Effector memory CD4-positive, alpha-beta T cell (primary cell): ENCODE data around the gene LARGE1.

Source experiments
- DNase-seq, 3 donors: peaks; one replicate each; pipeline ENCODE4 v3.0.0-alpha.2; 2020
- H3K27ac ChIP-seq: 2 replicates; pipeline ENCODE4 v1.7.0; 2013; ENCODE audit warnings: mild to moderate bottlenecking, low read length, moderate library complexity; ENCODE audit not compliant: insufficient read depth, poor library complexity, severe bottlenecking
- H3K27me3 ChIP-seq: replicated peaks from 2 replicates; pipeline ENCODE4 v1.7.0; 2013; ENCODE audit warnings: mild to moderate bottlenecking, low read length; ENCODE audit not compliant: insufficient read depth, control insufficient read depth, poor library complexity, severe bottlenecking
- H3K36me3 ChIP-seq: 2 replicates; pipeline ENCODE4 v1.7.0; 2013; ENCODE audit warnings: mild to moderate bottlenecking, low read length, moderate library complexity; ENCODE audit not compliant: control insufficient read depth, insufficient read depth
- H3K4me1 ChIP-seq: 2 replicates; pipeline ENCODE4 v1.7.0; 2013; ENCODE audit warnings: low read length, mild to moderate bottlenecking; ENCODE audit not compliant: control insufficient read depth, insufficient read depth, poor library complexity, severe bottlenecking
- H3K4me3 ChIP-seq: 2 replicates; pipeline ENCODE4 v1.7.0; 2013; ENCODE audit warnings: low read length, low read depth, mild to moderate bottlenecking; ENCODE audit not compliant: insufficient read depth, poor library complexity, severe bottlenecking
- H3K9me3 ChIP-seq: 2 replicates; pipeline ENCODE4 v1.7.0; 2013; ENCODE audit warnings: mild to moderate bottlenecking, low read length, moderate library complexity; ENCODE audit not compliant: control insufficient read depth

Gene LARGE1

GRCh38 chr22:33747576-33748180 lies 172.6 kb downstream of the LARGE1 start:
- Histone ChIP-seq H3K27me3 (no peaks in the 10 kb centered on the region), H3K4me3 (no peak overlapping the region), H3K9me3 (no peaks in the 10 kb centered on the region)

GRCh38 chr22:33747029-33747428 lies 173.2 kb downstream of the LARGE1 start:
- Histone ChIP-seq H3K9me3 (no peaks in the 10 kb centered on the region), H3K36me3 (no peaks in the 10 kb centered on the region), H3K4me1 (no peaks in the 10 kb centered on the region), H3K27ac (no peak overlapping the region), H3K27me3 (no peaks in the 10 kb centered on the region), H3K4me3 (no peak overlapping the region)
- DNase-seq, result no peak

More at GRCh38 chr22:33747576-33748180, 172.6 kb downstream of the LARGE1 start:
- H3K36me3 ChIP-seq, result no peaks in the 10 kb centered on the region
- no peaks in the 10 kb centered on the region for H3K4me1 ChIP-seq
- no peak overlapping the region for H3K27ac ChIP-seq
- DNase-seq, result no peak

- Histone ChIP-seq H3K4me1 (no peaks in the 10 kb centered on the region), H3K27ac (no peak overlapping the region), H3K4me3 (no peak overlapping the region), H3K27me3 (no peaks in the 10 kb centered on the region), H3K36me3 (no peaks in the 10 kb centered on the region), H3K9me3 (no peaks in the 10 kb centered on the region)
- DNase-seq, result no peak
These were observed 173.8 kb downstream of the LARGE1 start for GRCh38 chr22:33746501-33746928.

- Histone ChIP-seq H3K4me3 (no peak overlapping the region), H3K4me1 (no peaks in the 10 kb centered on the region), H3K9me3 (no peaks in the 10 kb centered on the region), H3K27me3 (no peaks in the 10 kb centered on the region), H3K27ac (no peak overlapping the region), H3K36me3 (no peaks in the 10 kb centered on the region)
- no peak for DNase-seq
These were observed 174.8 kb downstream of the LARGE1 start for GRCh38 chr22:33745501-33745900.

GRCh38 chr22:33743756-33744155 lies 176.5 kb downstream of the LARGE1 start:
- Histone ChIP-seq H3K27me3 (no peaks in the 10 kb centered on the region), H3K4me3 (no peak overlapping the region), H3K9me3 (no peaks in the 10 kb centered on the region), H3K36me3 (no peaks in the 10 kb centered on the region), H3K4me1 (no peaks in the 10 kb centered on the region), H3K27ac (no peak overlapping the region)
- no peak for DNase-seq

- H3K27me3 ChIP-seq, result no peaks in the 10 kb centered on the region
- H3K36me3 ChIP-seq, result no peaks in the 10 kb centered on the region
- no peak overlapping the region for H3K4me3 ChIP-seq
- H3K4me1 ChIP-seq, result no peaks in the 10 kb centered on the region
- no peak overlapping the region for H3K27ac ChIP-seq
- no peak for DNase-seq
- no peaks in the 10 kb centered on the region for H3K9me3 ChIP-seq
These were observed 179.3 kb downstream of the LARGE1 start for GRCh38 chr22:33741025-33741424.

GRCh38 chr22:33739516-33739915 lies 180.8 kb downstream of the LARGE1 start:
- no peak overlapping the region for H3K4me3 ChIP-seq
- H3K27me3 ChIP-seq, result no peaks in the 10 kb centered on the region
- no peak for DNase-seq
- no peak overlapping the region for H3K27ac ChIP-seq
- H3K36me3 ChIP-seq, result no peaks in the 10 kb centered on the region
- no peaks in the 10 kb centered on the region for H3K9me3 ChIP-seq
- H3K4me1 ChIP-seq, result no peaks in the 10 kb centered on the region

- Histone ChIP-seq H3K9me3 (no peaks in the 10 kb centered on the region), H3K36me3 (no peaks in the 10 kb centered on the region)
These were observed 182.6 kb downstream of the LARGE1 start for GRCh38 chr22:33737662-33738061.

GRCh38 chr22:33735978-33736377 lies 184.3 kb downstream of the LARGE1 start:
- Histone ChIP-seq H3K9me3 (no peaks in the 10 kb centered on the region), H3K27ac (no peak overlapping the region), H3K4me3 (no peak overlapping the region), H3K36me3 (no peaks in the 10 kb centered on the region), H3K4me1 (no peaks in the 10 kb centered on the region), H3K27me3 (no peaks in the 10 kb centered on the region)
- no peak for DNase-seq

More at GRCh38 chr22:33737662-33738061, 182.6 kb downstream of the LARGE1 start:
- no peaks in the 10 kb centered on the region for H3K27me3 ChIP-seq
- no peak overlapping the region for H3K4me3 ChIP-seq
- DNase-seq, result no peak
- H3K4me1 ChIP-seq, result no peaks in the 10 kb centered on the region
- H3K27ac ChIP-seq, result no peak overlapping the region

- Histone ChIP-seq H3K36me3 (no peaks in the 10 kb centered on the region), H3K9me3 (no peaks in the 10 kb centered on the region), H3K27ac (no peak overlapping the region), H3K4me1 (no peaks in the 10 kb centered on the region), H3K27me3 (no peaks in the 10 kb centered on the region), H3K4me3 (no peak overlapping the region)
- DNase-seq, result no peak
These were observed 191.4 kb downstream of the LARGE1 start for GRCh38 chr22:33728847-33729246.
